Measurements from ENCODE around the gene UAP1L1.
A peak's percentile ranks its signal among the peaks of the same experiment; 100 is the strongest.

The UAP1L1 gene

GRCh38 chr9:137077010-137077747 is at the start of gene UAP1L1:
Gene UAP1L1 (plus strand): TSS chr9:137077517. CDS start chr9:137077533, 16 bp downstream.
- no peak for DNase-seq (ENCODE audit: low read depth, low spot score)
- no peak for TF ChIP-seq CTCF (IDR thresholded peaks at IDR 0.05; ENCODE audit: insufficient read depth, low read length, missing control alignments)
- CTCF ChIA-PET, result interaction anchor here (0.7 to 17.0 kb wide), 7 partner anchors 9 to 150 kb away, joined by 3 to 208 read pairs (median 3); partner anchors contain the start of genes MAN1B1, NPDC1, RNF224 and SAPCD2
- POLR2A ChIA-PET, result interaction anchor here (0.7 to 2.7 kb wide), 2 partner anchors 9 kb away, joined by 3 to 16 read pairs; partner anchors contain the start of gene MAN1B1
- H3K4me3 ChIP-seq (ENCODE audit: low read depth, low read length), result peak within 1 kb of the TSS; percentile 68

GRCh38 chr9:137028263-137029057 is 48.9 kb upstream of the UAP1L1 start:
- CTCF ChIA-PET, result interaction anchor here (0.7 to 14.2 kb wide), 54 partner anchors 8 to 301 kb away, joined by 3 to 310 read pairs (median 6); partner anchors contain the start of genes AJM1, C8G, CLIC3 and ENTPD2
- peak; percentile 53 for TF ChIP-seq CTCF (IDR thresholded peaks at IDR 0.05; ENCODE audit: insufficient read depth, low read length, missing control alignments)
- DNase-seq (ENCODE audit: low read depth, low spot score), result no peak

GRCh38 chr9:137029058-137029936 is 48.0 kb upstream of the UAP1L1 start:
- ChIA-PET POLR2A (interaction anchor here (0.7 to 1.6 kb wide), 2 partner anchors 41 to 212 kb away, joined by 4 read pairs; partner anchors contain the start of genes SAPCD2 and TUBB4B), CTCF (interaction anchor here (0.5 to 14.2 kb wide), 63 partner anchors 8 to 302 kb away, joined by 3 to 310 read pairs (median 5); partner anchors contain the start of genes AJM1, C8G, CLIC3 and CYSRT1)
- no peak overlapping the region; the same call in 1 of the 2 replicates for H3K4me3 ChIP-seq (ENCODE audit: low read depth, low read length)
- peak; percentile 97 for TF ChIP-seq CTCF (IDR thresholded peaks at IDR 0.05; ENCODE audit: insufficient read depth, low read length, missing control alignments)
- DNase-seq (ENCODE audit: low read depth, low spot score), result no peak

More at GRCh38 chr9:137028263-137029057, 48.9 kb upstream of the UAP1L1 start:
- peak overlapping the region; percentile 59 for H3K4me3 ChIP-seq (ENCODE audit: low read depth, low read length)
- POLR2A ChIA-PET, result interaction anchor here (1.6 kb wide), 1 partner anchor 42 kb away, joined by 4 read pairs; the partner anchor contains the start of gene SAPCD2

- H3K4me3 ChIP-seq (ENCODE audit: low read depth, low read length), result no peak overlapping the region
- ChIA-PET CTCF (interaction anchor here (0.5 to 14.2 kb wide), 50 partner anchors 8 to 242 kb away, joined by 3 to 310 read pairs (median 6); partner anchors contain the start of genes AJM1, C8G, CLIC3 and CYSRT1), POLR2A (interaction anchor here (1.6 kb wide), 1 partner anchor 40 kb away, joined by 4 read pairs; the partner anchor contains the start of gene SAPCD2)
- DNase-seq (ENCODE audit: low read depth, low spot score), result no peak
- no peak for TF ChIP-seq CTCF (IDR thresholded peaks at IDR 0.05; ENCODE audit: insufficient read depth, low read length, missing control alignments)
These were observed 47.3 kb upstream of the UAP1L1 start for GRCh38 chr9:137030006-137030405.

Measured in AG04449 (cell line).